Panc1 (cell line): Measurements from ENCODE around the gene MRNIP.

Experiments used
- POLR2AphosphoS5 ChIP-seq: IDR thresholded peaks from 2 replicates; pipeline ENCODE4 v1.6.1; 2012; ENCODE audit warnings: mild to moderate bottlenecking, low read depth, low read length, moderate library complexity
- TF ChIP-seq, protein P1 (sequence below): fragments of 450-650 bp; IDR thresholded peaks from 2 replicates; pipeline ENCODE4 v1.5.1; 2017; ENCODE audit warnings: mild to moderate bottlenecking

DNA sequence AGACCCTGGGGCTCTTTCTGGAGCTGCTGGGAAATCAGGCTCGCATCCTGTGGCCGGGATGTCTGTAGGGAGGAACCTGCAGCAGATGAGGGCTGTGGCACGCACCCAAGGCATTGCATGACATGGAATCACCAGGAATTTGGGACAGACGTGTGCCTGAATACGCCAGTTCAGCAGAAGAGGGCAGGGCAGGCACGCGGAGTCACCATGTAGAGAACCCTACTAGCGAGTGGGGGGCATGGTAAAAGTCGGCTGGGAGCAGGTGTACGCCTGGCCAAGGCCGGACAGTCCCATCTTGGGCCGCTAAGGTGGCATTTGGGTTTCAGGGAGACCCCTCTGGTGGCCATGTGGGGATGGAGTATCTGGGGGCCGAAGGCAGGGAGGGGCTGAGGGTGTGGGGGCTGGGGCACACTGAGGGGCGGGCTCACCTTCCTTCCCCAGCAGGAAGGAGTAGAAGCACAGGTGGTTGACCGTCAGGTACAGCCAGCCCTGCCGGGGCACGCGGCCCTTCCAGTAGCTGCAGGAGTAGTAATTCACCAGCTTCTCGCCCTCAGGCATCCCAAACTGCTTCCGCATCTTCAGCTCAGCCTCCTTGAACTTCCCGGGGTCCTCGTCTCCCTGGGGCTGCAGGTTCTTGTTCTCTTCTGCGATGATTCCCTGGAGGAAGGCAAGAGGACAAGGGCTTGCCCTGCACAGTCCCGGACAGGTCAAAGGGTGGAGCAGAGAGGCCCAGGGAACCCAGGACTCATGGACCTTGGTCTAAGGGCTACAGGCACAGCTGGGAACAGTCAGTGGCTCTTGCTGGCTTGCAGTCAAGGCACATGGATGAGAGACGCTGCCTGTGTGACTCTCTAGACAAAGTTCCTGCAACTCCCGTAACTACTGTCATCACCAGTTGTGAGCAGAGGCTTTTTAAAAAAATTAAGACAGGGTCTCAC is 35.6 kb upstream of the MRNIP start:
- TF ChIP-seq, protein P1, sequence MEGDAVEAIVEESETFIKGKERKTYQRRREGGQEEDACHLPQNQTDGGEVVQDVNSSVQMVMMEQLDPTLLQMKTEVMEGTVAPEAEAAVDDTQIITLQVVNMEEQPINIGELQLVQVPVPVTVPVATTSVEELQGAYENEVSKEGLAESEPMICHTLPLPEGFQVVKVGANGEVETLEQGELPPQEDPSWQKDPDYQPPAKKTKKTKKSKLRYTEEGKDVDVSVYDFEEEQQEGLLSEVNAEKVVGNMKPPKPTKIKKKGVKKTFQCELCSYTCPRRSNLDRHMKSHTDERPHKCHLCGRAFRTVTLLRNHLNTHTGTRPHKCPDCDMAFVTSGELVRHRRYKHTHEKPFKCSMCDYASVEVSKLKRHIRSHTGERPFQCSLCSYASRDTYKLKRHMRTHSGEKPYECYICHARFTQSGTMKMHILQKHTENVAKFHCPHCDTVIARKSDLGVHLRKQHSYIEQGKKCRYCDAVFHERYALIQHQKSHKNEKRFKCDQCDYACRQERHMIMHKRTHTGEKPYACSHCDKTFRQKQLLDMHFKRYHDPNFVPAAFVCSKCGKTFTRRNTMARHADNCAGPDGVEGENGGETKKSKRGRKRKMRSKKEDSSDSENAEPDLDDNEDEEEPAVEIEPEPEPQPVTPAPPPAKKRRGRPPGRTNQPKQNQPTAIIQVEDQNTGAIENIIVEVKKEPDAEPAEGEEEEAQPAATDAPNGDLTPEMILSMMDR = no peak
- TF ChIP-seq POLR2AphosphoS5 = no peak
